ENCODE measurements around the gene UNC80.

GRCh38 chr2:209864716-209865295 lies 93.2 kb downstream of the UNC80 start:
- TF ChIP-seq EZH2phosphoT487 (IDR thresholded peaks at IDR 0.05; ENCODE audit: insufficient read depth, low read depth): no peak
- TF ChIP-seq EZH2 (IDR thresholded peaks at IDR 0.05; ENCODE audit: insufficient read depth, poor library complexity, severe bottlenecking): no peak

Data from GM23248 (cell line).